NCI-H748 (cell line): Measurements from ENCODE around the gene AP1S1.

Experiments
- DNase-seq: peaks from one replicate; lab custom pipeline; 2025; ENCODE audit not compliant: unreplicated experiment; lab: John Stamatoyannopoulos, UW

The AP1S1 gene

DNA sequence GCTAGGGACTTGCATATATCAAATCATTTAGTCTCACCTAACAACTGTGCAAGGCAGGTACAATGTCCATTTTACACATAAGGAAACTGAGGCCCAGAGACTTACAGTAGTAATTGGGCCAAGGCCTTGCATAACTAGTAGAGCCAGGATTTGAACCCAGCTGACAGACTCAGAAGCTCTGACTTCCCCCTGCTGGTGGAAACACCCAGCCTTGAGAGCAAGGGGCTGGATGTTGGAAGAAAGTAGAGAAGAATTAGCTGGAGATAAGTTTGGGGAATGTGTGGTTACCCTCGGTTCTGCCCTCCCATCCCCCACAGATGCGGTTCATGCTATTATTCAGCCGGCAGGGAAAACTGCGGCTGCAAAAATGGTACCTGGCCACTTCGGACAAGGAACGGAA is 2.0 kb downstream of the AP1S1 start:
- DNase-seq: no peak

DNA sequence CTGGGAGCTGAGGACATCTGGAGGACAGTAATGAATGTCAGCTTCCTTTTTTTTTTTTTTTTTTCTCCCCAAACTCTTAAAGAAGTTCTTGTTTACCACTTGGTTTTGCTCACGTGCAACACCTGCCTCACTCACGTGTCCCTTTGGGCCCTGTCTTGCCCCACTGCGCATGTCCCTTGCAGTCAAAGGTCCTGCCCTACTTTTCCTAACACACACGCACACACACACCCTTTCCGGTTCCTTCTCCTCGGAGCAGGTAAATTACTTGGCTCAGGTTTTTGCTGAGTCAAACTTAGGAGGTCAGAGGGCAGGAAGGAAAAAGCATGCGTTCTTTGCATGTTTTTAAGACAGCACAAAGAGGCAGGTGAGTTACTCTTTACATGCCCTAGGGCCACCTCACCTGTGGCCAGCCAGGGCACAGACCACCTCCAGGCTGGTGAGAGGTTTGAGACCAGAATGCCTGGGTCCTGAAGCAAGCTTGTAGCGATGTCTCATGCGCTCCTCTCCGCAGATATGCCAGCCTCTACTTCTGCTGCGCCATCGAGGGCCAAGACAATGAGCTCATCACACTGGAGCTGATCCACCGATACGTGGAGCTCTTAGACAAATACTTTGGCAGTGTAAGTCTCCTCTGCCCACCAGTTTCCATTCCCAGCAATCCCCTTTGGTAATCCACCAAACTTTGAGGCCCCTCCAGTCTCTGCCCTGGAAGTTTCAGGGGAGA is 2.8 kb downstream of the AP1S1 start:
- no peak for DNase-seq

DNA sequence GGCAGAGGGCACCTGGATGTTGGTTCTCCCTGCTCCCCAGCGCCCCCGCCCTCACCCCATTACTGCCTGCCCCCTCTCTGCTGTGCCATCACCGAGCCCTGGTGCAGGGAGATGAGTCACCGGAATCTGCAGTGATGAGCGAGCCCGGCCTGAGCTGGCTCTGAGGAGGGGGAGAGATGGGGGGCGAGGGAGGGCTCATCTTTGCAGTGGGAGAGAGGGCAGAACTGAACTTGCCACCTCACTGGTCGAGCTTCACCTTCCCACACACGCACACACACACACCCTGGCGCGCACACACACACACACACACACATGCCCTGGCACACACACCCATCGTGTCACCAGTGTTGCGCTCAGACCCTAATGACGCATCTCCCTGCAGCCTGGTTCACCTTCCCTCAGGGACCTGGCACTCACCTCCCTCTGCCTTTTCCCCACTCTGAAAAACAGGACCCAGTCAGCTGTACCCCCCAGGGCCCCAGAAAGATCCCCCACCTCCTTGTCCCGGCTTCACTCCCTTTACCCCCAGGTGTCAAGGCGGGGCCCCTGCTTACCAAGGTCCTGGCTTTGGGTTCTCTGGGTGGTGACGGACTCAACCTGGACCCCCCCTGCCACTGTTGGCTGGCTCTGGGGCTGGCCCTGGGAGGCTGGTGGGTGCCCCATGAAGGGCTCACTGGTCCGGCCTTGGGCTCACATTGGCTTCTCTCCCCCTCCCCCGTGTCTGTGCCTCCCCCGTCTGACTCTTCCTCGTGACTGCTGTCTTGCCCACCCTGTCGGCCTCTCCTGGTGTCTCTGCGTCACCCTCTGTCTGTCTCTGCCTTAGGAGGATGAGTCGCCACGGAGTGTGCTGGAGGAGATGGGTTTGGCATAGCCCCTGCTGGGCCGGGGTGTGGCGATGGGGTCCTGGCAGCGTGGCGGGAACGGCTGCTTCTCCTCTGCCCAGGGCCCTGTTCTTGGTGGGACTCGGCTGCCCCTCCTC is 5.7 kb downstream of the AP1S1 start:
- no peak for DNase-seq

DNA sequence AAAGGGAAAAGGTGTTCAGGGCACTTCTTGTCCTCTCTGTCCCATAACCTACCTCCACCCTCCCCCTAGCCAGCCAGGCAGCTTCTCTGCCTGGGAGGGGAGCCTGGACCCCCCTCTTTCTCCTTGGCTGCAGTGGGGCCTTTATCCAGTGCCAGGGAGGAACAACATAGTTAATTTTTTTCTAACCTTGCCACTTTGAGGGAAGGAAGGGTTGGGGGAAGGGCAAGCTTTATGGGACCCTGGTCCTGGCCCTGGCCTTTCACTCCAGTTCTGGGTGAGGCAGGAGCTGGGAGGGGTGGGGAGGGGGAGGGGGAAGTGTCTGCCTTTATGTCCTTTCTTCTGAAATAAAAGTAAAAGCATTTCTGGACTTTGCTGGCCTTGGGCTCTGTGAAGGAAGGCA is 6.6 kb downstream of the AP1S1 start:
- DNase-seq: no peak

DNA sequence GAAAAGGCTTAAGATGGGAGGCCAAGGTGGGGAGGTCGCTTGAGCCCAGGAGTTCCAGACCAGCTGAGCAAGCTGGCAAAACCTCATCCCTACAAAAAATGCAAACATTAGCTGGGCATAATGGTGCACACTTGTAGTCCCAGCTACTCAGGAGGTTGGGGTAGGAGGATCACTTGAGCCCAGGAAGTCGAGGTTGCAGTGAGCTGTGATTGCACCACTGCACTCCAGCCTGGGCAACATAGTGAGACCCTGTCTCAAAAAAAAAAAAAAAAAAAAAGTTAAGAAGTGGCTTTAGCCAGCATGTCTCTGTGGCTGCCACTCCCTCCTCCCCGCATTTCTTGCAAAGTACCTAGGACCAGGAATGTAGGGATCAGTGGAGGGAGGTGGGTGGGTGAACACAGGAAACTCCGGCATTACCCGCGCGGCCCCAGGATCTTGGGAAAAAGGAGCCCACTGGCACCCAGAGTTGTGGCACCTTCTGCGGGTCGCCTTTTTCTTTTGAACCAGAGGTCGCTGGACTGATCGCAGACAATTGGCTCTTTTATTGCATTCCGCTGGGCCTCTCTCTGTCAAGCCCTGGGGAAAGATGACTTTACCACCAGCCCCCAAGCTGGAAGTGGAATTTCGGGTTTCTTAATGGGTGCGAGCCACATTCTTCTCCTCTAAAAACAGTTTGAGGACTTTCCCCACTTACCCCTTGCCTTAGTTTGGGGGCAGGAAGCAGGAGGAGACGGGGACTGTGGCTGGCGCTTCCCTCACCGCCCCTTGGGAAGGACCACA is 7.6 kb downstream of the AP1S1 start:
- DNase-seq: no peak

DNA sequence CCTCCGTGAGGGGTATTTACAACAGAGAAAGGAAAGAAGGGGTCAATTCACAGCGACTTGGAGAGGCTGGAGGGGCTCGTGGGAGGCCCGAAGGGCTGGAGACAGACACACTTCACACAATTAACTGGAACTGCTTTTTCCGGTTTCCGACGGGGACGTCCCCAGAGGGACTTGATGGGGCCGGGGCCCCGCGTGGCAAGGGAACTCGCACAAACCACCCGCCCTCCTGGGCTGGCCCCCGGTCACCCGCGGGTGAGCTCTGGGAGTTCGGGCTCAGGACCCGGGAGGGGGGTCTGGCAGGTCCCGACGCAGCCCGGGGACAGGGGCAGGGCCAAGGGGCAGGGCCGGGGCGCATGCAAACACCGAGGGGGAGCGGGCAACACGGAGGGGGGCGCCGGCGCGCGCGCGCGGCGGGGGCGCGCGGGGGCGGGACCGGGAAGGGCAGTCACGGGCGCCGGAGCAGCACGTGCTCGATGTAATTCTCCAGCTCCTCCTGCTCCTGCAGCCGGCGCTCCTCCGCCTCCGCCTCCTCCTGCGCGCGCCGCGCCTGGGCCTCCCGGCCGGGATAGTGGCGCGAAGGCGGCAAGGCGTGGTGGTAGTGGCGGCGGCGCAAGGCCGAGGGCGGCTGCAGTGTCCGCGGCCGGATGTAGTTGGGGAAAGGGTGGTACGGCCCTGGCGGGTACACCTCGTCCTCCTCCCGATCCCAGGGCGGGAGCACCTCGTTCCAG is 8.4 kb downstream of the AP1S1 start:
- peak; percentile 89 for DNase-seq

DNA sequence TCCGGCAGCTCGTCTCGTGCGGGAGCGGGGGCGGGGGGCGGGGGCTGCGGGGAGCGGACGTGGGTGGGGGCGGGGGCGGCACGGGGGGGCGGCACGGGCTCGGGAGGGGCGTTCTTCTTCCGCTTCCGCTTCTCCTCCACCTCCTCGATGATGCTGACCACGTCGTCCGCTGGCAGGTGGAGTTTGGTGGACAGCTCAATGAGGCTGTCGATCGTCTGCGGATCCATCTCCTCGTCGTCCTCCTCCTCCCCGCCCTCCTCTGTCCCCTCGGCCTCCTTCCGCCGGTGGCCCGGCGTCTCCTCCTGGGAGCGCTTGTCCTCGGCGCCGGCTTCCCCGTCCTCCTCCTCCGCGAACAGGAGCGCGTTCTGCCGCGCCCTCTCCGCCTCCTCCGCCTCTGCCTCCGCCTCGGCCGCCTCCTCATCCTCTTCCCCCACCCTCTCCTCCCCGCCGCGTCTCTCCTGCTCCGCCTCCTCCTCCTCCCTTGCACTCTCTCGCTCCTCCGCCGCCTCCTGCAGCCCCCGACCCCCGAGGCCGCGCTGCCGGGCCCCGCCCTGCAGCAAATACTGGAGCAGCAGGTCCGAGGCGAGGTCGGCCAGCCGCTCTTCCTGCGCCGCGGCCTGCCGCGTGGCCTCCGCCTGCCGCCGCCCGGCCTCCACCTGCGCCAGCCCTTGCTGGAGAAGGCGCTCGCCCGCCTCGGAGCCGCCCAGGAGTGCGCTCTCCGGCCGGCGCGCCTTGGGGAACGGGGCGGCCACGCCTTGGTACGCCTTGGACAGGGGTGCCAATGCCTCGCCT is 9.2 kb downstream of the AP1S1 start:
- DNase-seq: peak; percentile 89

DNA sequence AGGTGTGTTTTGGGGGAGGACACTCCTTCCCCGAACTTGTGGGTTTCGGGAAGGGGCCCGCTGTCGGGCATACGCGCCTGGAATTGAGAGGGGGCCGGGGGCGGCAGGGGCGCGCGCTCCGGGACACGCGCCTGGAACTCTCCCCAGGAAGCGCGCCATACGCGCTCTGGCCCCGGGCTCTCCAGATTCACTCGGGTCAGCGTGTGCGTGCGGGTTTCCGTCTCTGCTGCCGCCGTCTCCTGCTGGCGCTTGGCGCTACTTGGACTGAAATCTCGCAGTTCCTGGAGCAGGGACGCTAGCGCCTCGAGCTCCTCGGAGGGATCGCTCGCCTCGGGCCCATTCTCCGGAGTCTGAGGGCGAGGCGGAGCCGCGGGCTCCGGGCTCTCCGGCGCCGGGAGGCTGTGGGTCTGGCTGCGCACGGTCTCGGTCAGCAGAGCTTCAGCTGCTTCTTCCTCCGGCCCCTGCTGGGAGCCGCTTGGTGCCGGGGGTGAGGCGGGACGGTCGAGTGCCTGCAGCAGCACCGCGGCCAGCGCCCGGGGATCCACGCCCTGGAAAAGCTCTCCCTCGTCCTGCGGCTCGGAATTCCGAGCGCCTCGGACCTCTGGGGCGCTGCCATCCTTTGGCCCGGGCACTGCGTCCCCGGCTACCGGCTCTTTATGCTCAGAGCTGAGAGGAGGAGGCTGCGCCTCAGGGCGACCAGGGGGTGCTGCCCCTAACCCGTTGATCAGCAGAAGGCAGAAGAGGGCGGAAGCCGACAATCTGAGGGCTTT is 10.0 kb downstream of the AP1S1 start:
- DNase-seq: peak; percentile 64

DNA sequence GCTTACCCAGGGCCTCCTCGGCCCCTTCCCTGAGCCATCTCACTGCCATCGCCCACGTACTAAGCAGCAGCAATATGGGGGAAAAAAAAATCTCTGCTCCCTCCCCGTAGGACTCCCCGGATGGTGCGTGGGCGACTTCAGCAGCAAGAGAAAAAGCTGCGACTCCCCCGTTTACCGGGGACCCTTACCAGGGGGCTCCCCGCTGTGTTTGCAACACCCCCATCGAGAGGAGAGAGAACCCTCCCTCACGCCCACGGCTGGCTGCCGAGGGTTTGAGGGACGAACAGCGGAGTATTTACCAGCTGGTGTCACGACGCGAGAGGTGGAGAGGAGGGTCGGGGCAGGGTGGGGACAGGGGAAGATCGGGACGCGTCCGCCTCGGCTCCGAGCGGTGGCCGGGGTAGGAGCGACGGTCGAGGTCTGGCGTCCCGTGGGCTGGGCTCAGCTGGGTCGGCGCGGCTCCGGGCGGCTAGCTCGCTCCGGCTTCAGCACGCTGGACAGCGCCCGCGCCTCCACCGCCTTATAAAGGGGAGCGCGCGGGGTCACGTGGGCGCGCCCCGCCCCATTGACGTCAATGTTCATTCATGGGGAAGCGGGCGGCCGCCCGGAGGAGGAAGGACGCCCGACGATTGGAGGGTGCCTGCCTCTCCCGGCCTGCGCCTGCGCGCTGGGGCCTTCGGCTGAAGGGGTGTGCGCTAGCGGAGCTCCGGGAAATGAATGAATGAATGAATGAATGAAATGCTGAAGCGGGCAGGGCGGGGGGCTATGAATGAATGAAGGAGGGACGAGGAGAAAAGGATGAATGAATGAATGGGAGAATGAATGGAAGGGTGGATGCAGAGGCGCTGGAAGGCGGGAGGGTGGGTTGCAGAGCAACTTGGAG is 11.0 kb downstream of the AP1S1 start, which contains the start of gene VGF:
TSS of gene VGF (minus strand) at position 495 of the 883 bp plus-strand sequence. CDS start 726 bp downstream, outside the sequence.
- DNase-seq: peak; percentile 97

DNA sequence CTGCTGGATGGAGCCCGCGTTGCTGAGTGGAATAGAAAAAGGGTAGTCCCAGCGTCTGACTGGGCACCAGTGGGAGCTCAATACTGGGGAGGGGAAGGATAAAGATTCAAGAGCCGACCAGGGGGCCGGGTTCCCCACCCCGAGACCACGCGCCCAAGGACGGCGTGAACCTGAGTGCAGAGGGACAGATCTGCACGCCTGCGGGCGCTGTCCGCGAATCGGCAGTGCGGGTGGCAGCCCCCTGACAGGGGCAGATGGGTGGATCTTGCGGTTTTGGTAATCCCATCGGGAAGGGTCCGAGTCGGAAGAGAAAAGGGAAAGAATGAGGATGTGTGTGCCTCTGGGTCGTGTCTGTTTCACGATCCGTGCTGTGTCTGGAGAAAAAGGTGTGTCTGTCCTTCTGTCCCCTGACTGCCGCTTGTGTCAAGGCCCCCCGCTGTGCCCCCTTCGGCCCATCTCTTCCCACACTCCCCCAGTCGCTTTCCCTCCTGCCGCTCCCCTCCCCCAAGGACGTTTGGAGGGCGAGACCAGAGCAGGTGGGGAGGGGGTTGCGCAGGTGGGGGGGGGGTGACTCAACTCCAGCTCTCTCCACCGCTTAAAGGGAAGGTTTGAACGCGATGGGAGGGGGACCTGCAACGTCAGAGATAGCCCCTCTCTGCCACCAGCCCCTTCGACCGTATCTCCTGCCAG is 11.8 kb downstream of the AP1S1 start:
- DNase-seq: peak; percentile 50

DNA sequence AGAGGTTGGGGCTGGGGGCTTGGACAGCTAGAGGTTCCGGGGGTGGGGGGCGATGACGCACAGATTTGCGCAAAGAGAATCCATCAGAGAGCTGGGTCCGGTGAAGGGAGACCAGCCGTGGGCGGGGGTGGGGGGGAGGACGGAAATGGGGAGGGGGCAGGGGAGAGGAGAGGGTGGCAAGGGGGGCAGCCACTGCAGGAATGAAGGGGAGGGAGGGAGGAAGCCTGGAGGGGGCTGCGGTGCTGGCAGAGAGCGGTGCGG is 12.3 kb downstream of the AP1S1 start:
- DNase-seq: no peak

DNA sequence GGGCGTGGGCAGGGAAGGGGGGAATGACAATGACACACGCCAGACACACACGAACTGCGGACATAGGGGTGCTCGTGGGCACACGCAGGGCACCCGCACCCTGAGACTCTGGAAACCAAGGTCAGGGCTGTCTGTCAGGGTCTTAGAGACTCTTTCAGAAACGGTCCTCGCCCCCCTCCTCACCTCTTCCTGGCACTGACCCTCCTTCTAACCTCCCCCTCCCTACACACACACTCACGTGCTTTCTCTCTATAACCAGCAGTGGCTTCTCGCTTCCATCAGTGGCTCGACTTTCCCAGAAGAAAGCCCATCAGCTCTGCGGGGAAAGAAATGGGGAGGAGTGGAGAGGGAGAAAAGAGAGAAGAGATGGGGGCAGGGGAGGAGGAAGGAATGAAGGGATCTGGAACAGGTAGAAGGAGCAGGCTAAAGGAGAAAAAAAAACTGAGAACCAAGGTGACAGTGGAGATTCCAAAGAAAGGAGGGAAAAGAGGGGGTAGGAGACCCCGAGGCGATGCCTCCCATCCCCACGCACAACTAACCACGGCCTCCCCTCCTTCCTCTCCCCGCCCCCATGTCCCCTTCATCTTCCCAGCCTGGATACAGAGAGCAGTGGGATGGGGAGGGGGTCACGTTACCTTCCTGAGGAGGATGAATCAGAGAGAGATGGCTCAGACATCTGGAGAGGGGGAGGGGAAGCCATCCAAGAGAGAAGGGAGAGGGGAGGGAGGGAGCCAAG is 12.8 kb downstream of the AP1S1 start:
- DNase-seq: peak; percentile 43

DNA sequence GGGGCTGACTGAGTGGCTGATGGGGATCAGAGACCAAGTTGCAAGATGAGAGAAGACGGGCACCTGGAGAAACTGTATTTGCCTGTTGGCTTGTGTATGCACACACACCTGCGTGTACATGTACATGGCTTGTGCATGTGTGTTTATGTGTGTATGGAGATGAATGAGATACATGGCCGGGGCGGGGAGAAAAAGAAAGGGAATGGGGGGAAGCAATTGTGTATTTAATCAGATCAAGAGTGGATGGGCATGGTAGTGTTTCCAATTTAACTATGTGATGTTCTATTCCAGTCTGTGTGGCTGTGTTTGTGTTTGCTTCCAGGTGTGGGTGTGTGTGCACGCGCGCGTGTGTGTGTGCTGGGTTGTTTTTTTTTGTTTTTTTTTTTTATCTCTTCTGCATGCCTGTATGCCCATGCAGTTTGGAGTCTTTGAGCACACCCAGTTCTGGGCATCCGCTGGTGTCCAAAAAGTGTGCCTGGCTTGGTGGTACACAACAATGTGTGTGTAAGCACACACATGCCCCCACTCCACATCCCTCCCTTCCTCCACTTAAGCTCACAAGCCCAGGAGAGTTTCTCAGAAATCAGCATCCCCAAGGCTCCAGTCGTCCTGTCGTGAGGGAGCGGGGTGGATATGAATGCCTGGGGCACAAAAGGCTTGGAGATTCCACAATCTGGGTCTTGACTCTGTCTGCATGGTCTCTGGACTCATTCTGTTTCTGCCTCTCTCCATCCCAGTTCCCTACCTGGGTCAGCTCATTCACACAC is 13.6 kb downstream of the AP1S1 start:
- DNase-seq: no peak

DNA sequence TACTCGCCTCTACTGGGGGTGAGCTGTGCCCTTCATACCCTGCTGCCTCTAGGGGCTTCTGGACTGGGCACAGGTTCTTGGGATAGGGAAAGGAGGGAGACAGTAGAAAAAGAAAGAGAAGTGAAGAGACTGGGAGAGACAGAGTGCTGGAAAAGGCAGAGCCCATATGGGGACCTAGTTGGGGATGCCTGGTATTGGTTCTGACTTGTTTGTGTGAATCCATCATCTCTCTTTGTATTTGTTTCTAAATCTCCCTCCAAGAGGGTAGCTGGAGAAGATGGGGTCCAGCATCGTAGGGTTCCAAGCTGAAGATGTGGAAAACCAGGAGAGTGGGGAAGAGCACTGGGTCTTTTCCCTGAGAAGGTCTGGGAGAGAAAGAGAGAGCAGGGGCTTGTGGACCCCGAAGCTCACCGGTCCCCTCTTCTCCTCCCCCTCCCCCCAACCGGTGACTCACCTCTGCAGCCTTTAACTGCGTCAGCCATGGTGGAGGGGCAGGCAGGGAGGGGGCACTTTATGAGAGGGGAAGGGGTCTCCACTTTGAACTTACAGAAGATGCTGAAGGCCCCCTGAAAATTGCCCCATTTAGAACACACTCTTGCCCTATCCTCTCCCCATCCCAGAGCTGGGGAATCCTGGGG is 14.3 kb downstream of the AP1S1 start:
- DNase-seq: no peak

DNA sequence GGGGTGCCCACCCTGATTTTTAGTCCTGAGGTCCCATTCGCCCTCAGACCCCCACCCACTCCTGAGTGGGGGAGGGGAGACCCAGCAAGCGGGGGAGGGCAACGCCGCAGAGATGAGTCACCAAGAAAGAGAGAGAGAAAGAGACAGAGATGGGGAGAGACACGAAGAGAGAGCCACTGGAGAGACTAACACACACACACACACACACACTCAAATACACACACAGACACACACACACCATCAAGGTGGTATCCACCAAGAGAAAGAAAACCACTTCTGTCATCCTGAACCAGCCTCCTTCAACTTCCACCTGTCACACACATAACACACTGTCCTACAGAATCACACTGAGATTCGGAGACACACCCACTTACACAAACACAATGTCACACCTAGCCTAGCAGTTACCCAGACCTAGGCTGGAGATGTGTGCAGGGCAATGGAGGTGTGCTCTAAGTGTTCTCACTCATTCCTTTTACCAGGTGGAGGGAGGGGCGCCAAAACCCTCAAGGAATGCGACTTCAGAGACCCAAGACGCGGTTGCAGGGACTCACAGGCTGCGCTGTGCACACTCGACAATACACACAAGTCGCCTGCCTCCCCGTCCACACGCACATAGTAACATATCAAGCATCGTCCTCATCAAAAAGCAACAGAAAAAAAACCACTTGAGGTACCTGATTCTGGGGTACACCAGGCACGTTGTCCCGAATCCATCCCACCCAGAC is 15.0 kb downstream of the AP1S1 start:
- peak; percentile 59 for DNase-seq
